HG02885 (cell line): ENCODE results near the gene CADPS.
A peak's percentile ranks its signal among the peaks of the same experiment; 100 is the strongest.

Source experiments
- ATAC-seq: cut with Tn5 transposase; IDR thresholded peaks from one replicate; pipeline ENCODE4 v1.9.1; 2021; ENCODE audit warnings: mild to moderate bottlenecking; ENCODE audit not compliant: unreplicated experiment, poor library complexity

Gene CADPS

DNA sequence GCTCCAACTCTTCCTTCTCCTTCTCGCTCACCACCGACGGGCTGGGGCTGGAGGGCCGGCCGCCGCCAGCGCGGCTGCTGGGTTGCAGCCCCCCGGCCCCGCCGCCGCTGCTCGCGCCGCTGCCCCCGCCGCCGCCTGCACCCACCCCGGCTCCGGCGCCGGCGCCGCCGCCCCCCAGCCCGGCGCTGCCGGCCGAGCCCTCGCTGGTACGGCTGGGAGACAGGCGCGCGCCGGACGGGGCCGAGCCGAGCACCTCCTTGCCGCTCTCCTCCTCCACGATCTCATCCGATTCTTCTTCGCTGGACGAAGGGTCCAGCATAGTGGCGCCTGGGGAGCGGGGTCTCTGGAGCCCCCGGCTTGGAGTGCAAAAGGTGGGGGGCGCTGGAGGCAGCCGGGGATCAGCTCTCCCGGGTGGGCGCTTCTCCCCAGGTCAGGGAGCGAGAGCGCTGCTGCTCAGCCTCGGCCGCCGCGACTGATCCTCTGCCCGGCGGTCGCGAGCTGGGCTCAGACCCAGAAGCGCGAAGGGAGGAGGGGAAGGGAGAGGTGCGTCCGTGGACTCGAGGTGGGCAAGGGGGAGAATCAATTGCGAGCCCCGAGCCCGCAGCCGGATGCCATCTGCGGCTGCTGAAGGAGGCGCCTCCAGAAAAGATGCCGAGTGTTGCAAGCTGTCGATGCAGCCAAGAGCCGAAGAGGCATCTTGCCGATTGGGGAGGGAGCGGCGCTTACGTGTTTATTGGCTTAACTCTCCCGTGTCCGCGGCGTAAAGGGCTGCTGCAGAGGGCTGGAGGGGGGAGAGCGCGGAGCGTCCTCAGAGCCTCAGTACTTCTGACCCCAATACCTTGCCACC lies at the start of gene CADPS:
Gene CADPS, minus strand, starts transcription at position 706 of the 847 bp plus-strand sequence. Its CDS starts 387 bp downstream, at position 319.
- peak; percentile 31 for ATAC-seq

DNA sequence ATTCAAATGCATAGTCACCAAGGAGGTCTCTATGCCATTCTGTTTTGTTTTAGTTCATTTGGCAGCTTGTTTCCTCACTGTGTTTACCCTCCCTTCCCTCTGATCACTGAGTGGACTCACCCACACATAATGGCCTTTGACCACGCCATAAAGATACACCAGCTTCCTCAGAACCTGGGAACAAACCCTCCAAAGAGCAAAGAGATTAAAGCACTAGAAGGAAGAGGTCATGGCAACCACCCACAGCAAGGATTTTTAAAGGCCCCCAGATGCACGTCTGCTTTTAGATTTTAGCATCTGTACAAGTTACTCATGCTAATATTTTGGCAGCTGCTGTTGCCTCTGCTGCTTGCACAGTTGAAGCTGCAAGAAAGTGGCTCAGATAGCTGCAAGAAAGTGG lies 47.9 kb upstream of the CADPS start:
- ATAC-seq: no peak

DNA sequence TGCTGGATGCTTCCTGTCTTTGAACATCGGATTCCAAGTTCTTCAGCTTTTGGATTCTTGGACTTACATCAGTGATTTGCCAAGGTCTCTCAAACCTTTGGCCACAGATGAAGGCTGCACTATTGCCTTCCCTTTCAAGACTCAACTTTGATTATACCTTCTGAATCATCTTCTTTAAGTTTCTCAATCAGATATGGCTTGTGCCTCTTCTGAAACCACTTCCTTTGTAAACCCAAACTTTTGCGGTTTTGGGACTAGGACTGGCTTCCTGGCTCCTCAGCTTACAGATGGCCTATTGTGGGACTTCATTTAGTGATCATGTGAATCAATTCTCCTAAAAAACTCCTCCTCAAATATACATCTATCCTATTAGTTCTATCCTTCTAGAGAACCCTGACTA lies 47.1 kb upstream of the CADPS start:
- no peak for ATAC-seq

DNA sequence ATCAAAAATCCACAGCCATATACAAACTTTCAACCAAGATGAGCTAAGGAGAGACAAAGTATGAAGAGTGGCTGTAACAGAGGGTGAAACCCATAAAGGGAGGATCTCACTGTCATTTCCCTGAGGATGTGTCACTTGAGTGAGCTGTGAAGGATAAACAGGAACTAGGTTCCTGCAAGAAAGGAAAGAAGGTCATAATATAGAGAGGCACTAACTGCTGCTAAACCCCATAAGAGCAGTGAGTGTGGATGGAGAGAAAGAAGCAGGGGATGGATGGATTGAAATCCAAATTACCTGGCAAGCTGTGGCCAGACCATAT lies 45.2 kb upstream of the CADPS start:
- ATAC-seq: no peak

DNA sequence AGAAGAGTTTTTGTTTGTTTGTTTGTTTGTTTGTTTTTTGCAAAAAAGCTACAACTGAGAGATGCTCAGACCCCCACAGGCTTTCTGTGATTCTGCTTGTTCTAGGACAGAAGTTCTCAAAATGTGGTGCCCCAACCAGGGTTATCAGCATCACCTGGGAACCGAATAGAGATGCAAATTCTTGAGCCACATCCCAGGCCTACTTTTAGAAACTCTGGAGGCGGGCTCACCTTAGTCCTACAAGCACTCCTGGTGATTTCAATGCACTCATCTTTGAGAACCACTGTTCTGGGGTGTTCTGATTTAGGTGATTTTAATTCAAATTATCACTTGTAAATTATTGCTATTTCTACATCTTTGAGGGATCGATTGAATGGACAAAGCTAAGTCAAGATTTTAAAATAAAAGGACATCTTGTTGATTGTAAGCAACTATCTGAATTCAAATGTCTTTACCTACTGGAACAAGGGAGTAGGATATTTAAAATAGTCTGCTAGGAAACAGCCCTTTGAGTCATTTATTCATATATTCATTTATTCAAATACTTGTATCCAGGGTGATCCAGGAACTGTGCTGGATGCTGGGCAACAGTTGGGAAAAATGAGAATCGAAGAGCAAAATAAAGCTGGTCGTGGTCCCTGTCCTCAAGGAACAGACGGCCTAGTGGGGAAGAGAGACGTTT lies 44.7 kb upstream of the CADPS start:
- ATAC-seq: no peak

DNA sequence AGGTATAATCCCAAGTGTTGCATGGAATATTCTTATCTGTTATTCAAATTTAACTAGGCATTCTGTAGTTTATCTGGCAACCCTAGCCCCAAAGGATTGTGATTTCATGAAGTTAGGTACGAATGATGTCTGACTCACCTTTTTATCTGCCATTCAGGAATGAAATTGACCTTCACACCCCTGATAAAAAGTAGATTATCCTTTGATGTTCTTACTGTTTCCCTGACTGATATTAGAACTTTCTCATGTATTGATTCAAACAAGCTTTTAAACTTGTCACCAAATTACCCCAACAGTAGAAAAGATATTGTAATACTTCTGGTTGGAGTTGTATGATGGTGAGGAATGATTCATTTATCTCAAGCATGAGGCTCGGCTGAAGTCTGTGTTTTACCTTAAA lies 43.6 kb upstream of the CADPS start:
- ATAC-seq: no peak

DNA sequence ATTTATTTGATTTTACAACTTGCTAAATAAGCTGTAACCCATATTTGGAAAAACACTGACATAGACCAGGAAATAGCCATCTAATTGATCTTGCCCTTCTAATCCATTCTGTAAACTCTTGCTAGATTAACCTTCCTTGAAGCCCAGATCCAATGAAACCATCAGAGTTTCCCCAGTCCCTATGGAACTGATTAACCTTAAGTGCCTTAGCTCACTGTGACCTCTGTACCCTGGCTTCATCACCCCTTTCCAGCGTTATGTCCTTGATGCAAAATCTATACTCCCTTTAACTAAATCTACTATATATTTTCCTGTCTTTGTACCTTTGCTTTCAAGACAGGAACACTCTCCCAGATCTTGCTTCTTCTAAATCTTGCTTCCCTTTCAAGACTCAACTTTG lies 42.9 kb upstream of the CADPS start:
- ATAC-seq: no peak

DNA sequence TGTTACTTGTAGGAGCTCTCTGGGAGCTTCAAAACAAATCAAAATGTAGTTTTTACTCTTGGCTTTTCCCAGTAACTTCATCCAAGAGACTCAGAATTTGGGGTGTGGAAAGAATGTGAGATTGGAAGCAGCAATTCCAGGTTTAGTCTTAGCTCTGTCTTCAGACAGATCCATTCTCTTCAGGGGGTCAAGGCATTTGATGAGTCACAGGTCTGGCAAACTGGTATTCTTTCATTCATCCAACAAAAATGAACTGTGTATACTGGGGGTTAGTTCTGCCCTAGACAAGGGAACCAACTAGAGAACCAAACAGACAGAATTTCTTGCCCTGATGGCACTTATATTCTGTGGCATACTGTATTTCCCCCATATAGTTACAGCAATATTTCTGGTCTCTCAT lies 36.3 kb upstream of the CADPS start:
- no peak for ATAC-seq

DNA sequence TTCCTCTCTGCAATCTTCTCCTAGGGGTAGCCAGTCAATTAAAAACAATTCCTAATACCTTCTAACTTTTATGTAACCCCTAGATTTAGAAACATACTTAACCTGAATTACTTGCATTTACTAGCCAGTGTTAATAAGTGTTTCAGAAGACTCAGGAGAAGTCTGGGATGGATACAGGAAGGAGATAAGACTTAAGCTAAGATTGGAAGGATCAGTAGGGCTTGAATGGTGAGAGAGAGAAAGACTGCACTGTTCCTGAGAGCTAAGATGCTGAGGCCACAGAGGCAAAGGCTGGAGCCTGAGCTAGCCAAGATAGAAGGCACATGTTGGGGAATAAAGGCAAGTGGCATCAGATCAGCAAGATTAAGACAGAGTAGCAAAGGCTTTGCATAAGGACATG lies 30.1 kb upstream of the CADPS start:
- no peak for ATAC-seq

DNA sequence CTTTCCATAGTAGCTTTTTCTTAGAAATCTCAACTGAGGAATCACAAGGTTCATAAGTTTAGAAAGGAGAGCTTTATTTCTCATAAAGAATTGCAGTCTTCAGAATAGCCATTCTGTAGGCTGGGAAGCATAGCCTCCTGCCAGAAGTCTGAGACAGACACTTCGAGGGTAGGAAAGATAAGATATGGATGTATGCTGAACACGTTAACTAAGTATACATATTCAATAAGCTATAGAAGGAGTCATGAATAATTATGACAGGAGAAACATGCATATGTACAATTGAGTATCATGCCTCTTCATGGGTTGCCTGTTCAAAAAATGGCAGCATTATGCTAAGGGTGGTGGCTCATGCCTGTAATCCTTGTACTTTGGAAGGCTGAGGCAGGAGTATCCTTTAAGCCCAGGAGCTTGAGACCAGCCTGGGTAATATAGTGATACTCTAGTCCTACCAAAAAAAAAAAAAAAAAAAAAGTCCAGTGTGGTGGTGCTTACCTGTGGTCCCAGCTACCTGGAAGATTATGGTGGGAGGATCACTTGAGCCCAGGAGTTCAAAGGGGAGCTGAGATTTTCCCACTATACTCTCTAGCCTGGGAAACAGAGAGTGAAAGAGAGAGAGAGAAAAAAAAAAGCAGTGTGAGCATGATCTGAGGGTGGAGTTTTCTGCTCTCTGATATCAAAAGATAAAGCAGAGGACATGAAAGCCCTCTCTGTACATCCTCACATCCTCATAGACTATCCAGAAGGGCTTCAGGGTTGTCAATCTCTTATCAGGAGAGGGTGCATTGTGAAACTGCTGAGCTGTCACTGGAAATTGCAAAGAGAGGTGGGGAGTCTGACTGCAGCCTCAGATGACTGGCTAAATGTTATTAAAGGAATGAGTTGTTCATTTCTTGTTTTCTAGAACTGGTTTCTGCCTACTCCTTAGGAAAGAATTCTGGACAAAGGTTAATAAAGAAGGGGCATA lies 23.6 kb upstream of the CADPS start:
- no peak for ATAC-seq

DNA sequence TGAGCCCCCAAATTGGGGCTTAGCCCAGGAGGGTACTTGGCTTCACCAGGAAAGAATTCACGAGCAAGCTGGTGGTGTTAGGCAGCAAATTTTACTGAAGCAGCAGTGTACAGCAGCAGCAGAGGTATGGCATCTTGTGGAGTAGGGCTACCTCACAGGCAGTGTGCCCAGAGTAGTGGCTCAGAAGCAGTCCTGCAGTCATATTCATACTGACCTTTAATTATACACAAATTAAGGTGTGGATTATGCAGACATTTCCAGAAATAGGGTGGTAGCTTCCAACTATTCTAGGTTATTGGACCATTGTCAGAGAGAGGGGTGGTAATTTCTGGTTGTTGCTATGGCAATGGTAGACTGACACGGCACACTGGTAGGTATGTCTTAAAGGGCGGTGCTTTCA lies 20.7 kb upstream of the CADPS start:
- ATAC-seq: no peak

DNA sequence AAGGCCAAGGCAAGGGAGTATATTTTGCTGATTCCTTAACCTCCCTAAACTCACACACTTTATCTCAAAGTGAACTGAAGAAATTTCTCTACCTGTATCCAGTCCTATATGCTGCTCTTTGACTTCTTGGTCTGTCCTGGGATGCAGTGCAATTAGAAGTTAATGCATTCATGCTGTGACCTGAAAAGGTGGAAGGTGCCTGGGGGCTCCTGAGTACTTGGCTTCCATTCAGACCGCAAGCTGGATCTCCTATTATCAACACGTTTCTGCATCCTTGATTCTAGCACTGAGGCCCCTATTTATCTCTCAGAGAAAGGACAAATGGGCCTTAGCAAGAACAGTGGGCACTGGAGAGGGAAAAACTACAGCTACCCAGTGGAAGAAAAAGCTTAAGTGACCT lies 17.7 kb upstream of the CADPS start:
- no peak for ATAC-seq

DNA sequence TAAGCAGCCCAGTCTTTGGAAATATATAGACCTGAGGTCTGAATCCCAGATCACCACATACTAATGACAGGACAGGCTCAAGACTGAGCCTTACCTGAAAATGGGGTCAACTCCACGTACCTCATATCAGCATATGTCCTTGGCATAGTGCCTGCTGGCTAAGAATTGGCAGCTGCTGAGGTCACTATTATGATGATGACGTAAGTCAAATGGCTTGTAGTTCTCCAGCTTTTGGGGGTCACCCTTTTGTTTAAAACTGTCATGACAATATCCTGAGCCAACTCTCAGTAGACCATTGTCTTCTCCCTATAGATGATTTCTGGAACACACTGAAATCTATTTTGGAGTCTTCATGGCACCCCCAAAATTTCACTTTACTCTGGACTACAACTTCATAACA lies 16.8 kb upstream of the CADPS start:
- ATAC-seq: no peak

DNA sequence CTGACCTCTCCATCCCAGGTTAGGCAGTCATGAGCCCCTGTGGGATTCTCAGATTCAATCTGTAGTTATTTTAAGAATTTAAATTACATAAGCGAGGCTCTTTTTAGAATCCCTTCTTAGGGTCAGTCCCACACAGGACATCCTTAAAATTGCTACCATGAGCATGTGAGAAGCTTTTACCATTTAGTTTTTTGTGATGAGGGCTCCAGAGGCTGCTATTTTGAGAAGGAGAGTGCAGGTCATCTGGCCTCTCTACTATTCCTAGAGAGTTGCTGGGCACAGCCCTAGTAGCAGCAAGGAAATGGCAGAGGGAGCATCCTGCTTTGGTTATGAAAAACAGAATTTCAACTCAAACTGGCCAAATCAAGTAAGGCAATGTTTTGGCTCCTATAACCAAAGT lies 13.6 kb upstream of the CADPS start:
- ATAC-seq: no peak

DNA sequence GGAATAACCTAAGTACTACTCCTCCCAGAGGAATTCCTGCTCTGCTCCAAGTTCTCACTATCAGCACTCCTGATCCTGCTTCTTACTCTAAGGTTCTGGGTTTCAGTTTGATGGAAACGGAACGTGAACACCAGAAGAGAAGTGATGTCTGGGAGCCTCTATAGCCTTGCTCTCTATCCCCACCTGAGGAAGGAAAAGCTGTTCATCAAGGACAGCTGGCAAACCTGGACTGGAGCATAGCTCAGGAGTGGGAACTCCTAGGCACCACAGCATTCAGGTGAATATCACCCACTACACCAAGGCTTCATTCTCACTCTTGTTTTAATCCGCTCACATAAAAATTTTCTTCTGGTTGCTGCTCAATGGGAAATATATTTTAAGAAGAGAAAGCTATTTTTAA lies 13.0 kb upstream of the CADPS start:
- ATAC-seq: no peak

DNA sequence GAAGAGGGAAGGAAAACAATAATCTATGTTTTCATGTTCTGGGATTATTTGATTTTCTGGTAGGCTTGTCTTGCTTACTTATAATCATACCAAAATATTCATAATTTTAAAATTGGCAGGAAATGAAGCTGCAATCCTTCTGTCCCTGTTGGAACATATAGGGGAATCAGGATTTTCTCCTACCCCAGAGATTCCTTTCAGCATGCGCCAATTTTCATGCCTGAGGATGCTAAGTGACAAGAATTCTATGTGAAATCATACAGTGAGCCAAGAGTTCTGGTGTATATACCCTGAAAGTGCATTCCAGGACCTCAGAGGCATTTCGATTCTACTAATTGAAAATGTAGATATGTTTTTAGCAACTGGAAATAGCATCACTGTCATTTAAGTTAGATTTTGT lies 9.9 kb upstream of the CADPS start:
- ATAC-seq: no peak

DNA sequence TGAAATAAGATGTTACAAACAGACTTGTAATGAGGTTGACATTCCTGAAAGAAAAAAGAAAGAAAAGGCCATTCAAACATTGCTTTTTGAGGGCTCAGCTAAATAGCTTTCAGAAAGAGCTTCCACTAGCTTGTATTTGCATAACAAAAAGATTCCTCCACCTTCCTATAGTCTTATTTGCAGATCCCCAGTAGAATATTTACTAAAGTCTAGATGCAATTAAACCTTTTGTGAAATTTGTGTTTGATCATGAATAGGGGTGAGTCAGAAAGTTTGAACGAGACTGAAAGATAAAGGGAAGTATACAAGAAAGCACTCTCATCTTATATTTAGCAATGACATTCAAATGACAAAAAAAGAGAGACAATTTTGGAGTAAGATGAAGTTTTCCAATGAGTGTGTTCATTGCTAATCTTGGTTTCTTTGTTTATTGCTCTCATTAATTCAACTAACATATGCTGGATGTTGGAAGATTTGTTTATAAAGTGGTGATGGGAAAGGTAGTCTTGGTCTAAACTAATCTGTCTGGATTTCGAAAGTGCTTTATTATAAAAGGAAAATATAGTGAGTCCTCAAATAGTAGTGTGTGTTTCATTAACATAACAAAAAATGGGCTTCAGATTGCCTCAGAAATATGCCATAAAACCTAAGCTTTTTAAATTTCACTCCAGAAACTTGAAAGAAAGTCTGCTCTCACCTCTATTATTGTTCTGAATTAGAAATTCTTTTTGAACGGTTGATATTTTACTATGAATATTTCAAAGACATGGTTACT lies 9.1 kb upstream of the CADPS start:
- no peak for ATAC-seq

DNA sequence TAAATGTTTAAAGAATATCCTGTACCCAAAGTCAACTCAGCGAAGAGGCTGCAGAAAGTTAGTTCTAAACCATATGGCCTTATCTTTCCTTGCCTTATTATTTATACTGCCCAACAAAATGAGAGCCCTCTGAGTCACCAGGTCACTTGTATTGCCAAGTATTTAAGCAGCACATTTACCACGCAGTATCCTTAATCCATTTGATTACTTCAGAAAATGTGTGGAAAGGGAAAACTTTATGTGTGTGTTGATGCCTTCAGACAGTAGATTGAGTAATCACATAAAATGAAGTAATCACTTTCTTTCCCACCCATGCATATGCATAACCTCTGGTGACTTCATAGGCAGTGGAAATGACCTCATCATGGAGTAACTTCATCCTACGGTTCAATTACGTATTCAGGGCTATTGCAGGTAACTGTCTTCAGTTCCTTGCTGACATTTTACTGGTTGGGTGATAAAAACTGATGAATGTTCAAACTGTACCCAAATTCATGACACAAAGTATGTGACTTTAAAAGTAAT lies 7.5 kb upstream of the CADPS start:
- no peak for ATAC-seq

DNA sequence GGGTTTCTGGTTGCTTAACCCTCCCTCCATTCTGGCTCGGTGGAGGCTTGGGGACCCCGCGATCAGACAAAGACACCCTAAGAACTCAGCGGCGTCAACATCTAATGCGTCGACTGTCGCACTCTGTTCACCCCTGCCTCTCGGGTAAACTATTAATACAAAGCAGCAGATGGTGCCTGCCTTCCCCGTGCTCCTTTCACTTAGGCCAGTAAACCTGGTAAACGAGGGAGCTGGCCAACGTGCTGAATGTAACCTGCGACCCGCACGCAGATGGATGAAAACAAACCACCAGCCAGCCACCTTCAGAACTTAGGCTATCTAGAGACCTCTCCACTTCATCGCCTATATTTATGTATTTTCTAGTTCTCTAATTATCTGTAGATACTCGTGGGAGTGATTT lies 848 bp upstream of the CADPS start:
- ATAC-seq: peak; percentile 49

DNA sequence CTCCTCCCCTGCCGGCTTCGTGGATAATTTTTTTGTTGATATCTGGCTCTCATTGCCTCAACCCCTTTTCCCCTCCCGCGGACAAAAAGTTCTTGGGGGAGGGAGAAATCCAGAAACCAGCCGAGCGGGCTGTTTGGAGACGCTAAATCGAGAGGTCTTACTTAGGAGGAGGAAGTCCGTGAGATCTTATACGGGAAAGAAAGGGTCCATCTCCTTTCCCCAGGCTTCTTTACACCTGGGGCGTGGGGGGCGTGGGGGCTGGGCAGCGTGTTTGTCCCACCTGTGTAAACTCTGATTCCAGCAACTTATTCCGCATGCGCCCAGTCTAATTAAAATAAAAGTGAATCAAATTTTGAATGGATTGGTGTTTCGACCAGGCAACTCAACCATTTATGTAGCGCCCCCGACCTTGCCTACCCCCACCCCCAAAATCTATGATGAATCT lies 364 bp upstream of the CADPS start:
- ATAC-seq: no peak
